Caco-2 (cell line): ENCODE results near the gene ADGRF1. TPM values are rescaled to one million over a fixed set of nuclear protein-coding genes. Genes with fewer than 3 reads are reported as not detected.
"Not testable (repeated sequence)": the region's sequence is repeated elsewhere in the genome, so short reads cannot be mapped to it uniquely, and the experiment has no call there.

Source experiments
- BruUV-seq: library from RNA; stranded (reverse); fragments of 400-500 nt; replicated peaks from 2 replicates; lab custom pipeline; 2021; lab: Mats Ljungman, UMichigan
- CTCF ChIA-PET: fragments of 300-600 bp; sonication (Branson Sonifier 250); formaldehyde crosslinking; loops from one replicate; lab custom pipeline; 2022; ENCODE audit warnings: antibody characterized with exemption; lab: Charles Lee
- POLR2A ChIA-PET: fragments of 300-600 bp; sonication (Branson Sonifier 250); formaldehyde crosslinking; loops from one replicate; lab custom pipeline; 2022; ENCODE audit warnings: antibody characterized with exemption; lab: Charles Lee
- DNase-seq, 2 experiments: peaks; one replicate each; pipeline versions ENCODE4 v3.0.0 to v3.0.0-alpha.2; 2020 to 2022
- H3K27me3 ChIP-seq: replicated peaks from 2 replicates; pipeline ENCODE4 v1.6.0; 2011; ENCODE audit warnings: low read length; ENCODE audit not compliant: control insufficient read depth, insufficient read depth
- H3K36me3 ChIP-seq: 2 replicates; pipeline ENCODE4 v1.5.1; 2011; ENCODE audit warnings: low read length; ENCODE audit not compliant: control insufficient read depth, insufficient read depth
- H3K4me1 ChIP-seq: fragments of 250-450 bp; sonication (Bioruptor Pico); 2 replicates; pipeline ENCODE4 v1.5.1; 2020; ENCODE audit warnings: mild to moderate bottlenecking
- H3K4me3 ChIP-seq: 2 replicates; pipeline ENCODE4 v1.5.1; 2011; ENCODE audit warnings: low read depth, mild to moderate bottlenecking, control low read depth, low read length
- H3K9me3 ChIP-seq: fragments of 250-450 bp; sonication (Bioruptor Pico); 2 replicates; pipeline ENCODE4 v1.5.1; 2020; ENCODE audit warnings: mild to moderate bottlenecking, moderate library complexity
- H3K27ac Mint-ChIP-seq: one replicate; pipeline ENCODE4 v1.8.0; 2022; ENCODE audit warnings: mixed read lengths; ENCODE audit not compliant: unreplicated experiment
- H3K27me3 Mint-ChIP-seq: one replicate; pipeline ENCODE4 v1.8.0; 2022; ENCODE audit warnings: mixed read lengths; ENCODE audit not compliant: insufficient read depth, unreplicated experiment
- H3K36me3 Mint-ChIP-seq: one replicate; pipeline ENCODE4 v1.8.0; 2022; ENCODE audit warnings: mild to moderate bottlenecking, mixed read lengths; ENCODE audit not compliant: insufficient read depth, unreplicated experiment
- H3K4me1 Mint-ChIP-seq: one replicate; pipeline ENCODE4 v1.8.0; 2022; ENCODE audit warnings: low read depth, mixed read lengths; ENCODE audit not compliant: unreplicated experiment
- H3K4me3 Mint-ChIP-seq: one replicate; pipeline ENCODE4 v1.8.0; 2022; ENCODE audit warnings: mild to moderate bottlenecking, moderate library complexity, mixed read lengths; ENCODE audit not compliant: unreplicated experiment
- H3K9me3 Mint-ChIP-seq: one replicate; pipeline ENCODE4 v1.8.0; 2022; ENCODE audit warnings: mixed read lengths; ENCODE audit not compliant: unreplicated experiment
- CTCF ChIP-seq, 2 experiments: fragments of 200-600 bp in 1 of 2; IDR thresholded peaks; 1 replicate in 1 of 2; 2 replicates in 1 of 2; pipeline versions ENCODE4 v1.5.1 to v1.8.0; 2011 to 2022; ENCODE audit warnings: antibody characterized with exemption in 1 of 2, control low read depth in 1 of 2, inconsistent platforms in 1 of 2, low read depth in 1 of 2, low read length in 1 of 2, mild to moderate bottlenecking in 1 of 2, moderate library complexity in 1 of 2; ENCODE audit not compliant: insufficient read depth in 1 of 2, severe bottlenecking in 1 of 2, unreplicated experiment in 1 of 2
- intact Hi-C: fragments of 100-400 bp; cut with micrococcal nuclease; formaldehyde crosslinking; loops from one replicate; pipeline ENCODE4 v1.10.0; 2022; ENCODE audit not compliant: unreplicated experiment
- total RNA-seq: library from RNA; stranded (reverse); gene quantifications from 2 replicates; pipeline ENCODE4 v1.2.3, GENCODE V29; 2022

ADGRF1 gene
- total RNA-seq, 1 experiment from 2014 or later: 0.52 TPM

DNA sequence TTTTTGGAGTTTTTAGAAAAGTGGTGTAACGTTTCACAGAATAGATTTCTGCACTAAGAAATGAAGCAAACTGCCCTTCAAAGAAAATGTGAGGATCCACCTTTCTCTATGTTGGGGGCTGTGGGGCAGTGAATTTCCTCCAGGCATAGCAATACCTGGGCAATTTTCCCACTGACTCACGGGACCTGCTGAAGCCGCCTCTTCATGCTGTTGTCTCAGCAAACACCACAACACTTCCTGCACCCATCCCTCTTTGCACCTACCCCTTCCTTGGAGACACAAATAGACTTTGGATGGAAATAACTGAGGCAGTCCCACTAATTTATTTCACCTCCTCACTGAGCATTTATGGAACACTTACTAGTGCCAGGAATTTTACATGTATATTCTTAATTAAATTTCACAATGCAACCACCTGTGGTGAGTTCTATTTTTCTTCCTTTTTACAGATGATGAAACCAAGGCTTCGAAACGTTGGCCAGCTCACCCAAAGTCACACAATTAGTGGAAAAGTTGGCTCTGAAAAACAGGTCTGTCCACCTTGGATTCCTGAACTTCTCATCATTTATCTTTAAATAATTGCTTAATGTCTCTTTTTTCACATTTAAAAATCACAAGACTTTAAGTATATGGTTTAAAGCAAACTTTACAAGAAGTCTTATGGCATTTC lies 17.2 kb upstream of the ADGRF1 start:
- intact Hi-C loops: no loop called here
- no peak overlapping the region for H3K4me3 Mint-ChIP-seq
- Histone ChIP-seq H3K27me3 (no peaks in the 10 kb centered on the region), H3K36me3 (no peaks in the 10 kb centered on the region; the same call in 1 of the 2 replicates), H3K4me1 (peaks cover 7% of the 10 kb centered on the region; the same call in 1 of the 2 replicates), H3K9me3 (no peaks in the 10 kb centered on the region), H3K4me3 (no peak overlapping the region)
- no TSS peak for BruUV-seq
- H3K27me3 Mint-ChIP-seq: no peaks in the 10 kb centered on the region
- POLR2A ChIA-PET: no interaction called here
- no peaks in the 10 kb centered on the region for H3K36me3 Mint-ChIP-seq
- H3K9me3 Mint-ChIP-seq: no peaks in the 10 kb centered on the region
- H3K27ac Mint-ChIP-seq: no peak overlapping the region
- no peak for DNase-seq
- CTCF ChIA-PET: no interaction called here
- no peak for TF ChIP-seq CTCF (IDR thresholded peaks at IDR 0.05; ENCODE audit: insufficient read depth in 1 of 2, low read depth in 1 of 2, low read length in 1 of 2, severe bottlenecking in 1 of 2, unreplicated experiment in 1 of 2)
- H3K4me1 Mint-ChIP-seq: no peaks in the 10 kb centered on the region

GRCh38 chr6:47057830-47058540 lies 15.9 kb upstream of the ADGRF1 start:
- Histone ChIP-seq H3K4me1 (peaks cover 7% of the 10 kb centered on the region; the same call in 1 of the 2 replicates), H3K9me3 (no peaks in the 10 kb centered on the region), H3K4me3 (no peak overlapping the region), H3K27me3 (no peaks in the 10 kb centered on the region), H3K36me3 (no peaks in the 10 kb centered on the region; the same call in 1 of the 2 replicates)
- H3K9me3 Mint-ChIP-seq: no peaks in the 10 kb centered on the region
- no peak overlapping the region for H3K27ac Mint-ChIP-seq
- no peak for TF ChIP-seq CTCF (IDR thresholded peaks at IDR 0.05; ENCODE audit: insufficient read depth in 1 of 2, low read depth in 1 of 2, low read length in 1 of 2, severe bottlenecking in 1 of 2, unreplicated experiment in 1 of 2)
- no peaks in the 10 kb centered on the region for H3K27me3 Mint-ChIP-seq
- ChIA-PET CTCF (no interaction called here), POLR2A (no interaction called here)
- no peaks in the 10 kb centered on the region for H3K4me1 Mint-ChIP-seq
- no TSS peak for BruUV-seq
- DNase-seq: no peak
- H3K36me3 Mint-ChIP-seq: no peaks in the 10 kb centered on the region
- intact Hi-C loops: no loop called here
- H3K4me3 Mint-ChIP-seq: no peak overlapping the region

DNA sequence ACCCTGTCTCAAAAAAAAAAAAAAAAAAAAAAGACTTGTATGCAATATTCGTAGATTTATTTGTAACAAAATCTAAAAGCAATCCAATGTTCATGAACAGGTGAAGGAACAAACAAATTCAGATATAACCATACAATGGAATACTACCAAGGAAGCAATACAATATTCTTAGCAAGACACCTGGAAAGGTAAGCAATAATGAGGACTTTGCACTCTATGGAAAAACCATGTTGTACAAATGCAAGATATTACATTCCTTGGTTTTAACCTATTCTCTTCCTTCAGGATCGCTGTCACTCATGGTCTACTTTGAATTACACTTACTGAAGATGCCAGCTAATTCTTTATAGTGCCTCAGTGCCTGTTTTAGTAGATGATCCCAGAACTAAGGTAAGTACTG lies 14.7 kb upstream of the ADGRF1 start:
- H3K4me1 ChIP-seq: peaks cover 7% of the 10 kb centered on the region; the same call in 1 of the 2 replicates
- H3K9me3 Mint-ChIP-seq: no peaks in the 10 kb centered on the region
- H3K27ac Mint-ChIP-seq: no peak overlapping the region
- intact Hi-C loops: no loop called here
- BruUV-seq: no TSS peak
- H3K9me3 ChIP-seq: no peaks in the 10 kb centered on the region
- no peak for DNase-seq
- H3K36me3 ChIP-seq: no peaks in the 10 kb centered on the region; the same call in 1 of the 2 replicates
- no peak overlapping the region for H3K4me3 ChIP-seq
- no peak for TF ChIP-seq CTCF (IDR thresholded peaks at IDR 0.05; ENCODE audit: insufficient read depth in 1 of 2, low read depth in 1 of 2, low read length in 1 of 2, severe bottlenecking in 1 of 2, unreplicated experiment in 1 of 2)
- H3K36me3 Mint-ChIP-seq: no peaks in the 10 kb centered on the region
- H3K4me3 Mint-ChIP-seq: no peak overlapping the region
- CTCF ChIA-PET: no interaction called here
- no peaks in the 10 kb centered on the region for H3K4me1 Mint-ChIP-seq
- POLR2A ChIA-PET: no interaction called here
- no peaks in the 10 kb centered on the region for H3K27me3 ChIP-seq
- no peaks in the 10 kb centered on the region for H3K27me3 Mint-ChIP-seq

DNA sequence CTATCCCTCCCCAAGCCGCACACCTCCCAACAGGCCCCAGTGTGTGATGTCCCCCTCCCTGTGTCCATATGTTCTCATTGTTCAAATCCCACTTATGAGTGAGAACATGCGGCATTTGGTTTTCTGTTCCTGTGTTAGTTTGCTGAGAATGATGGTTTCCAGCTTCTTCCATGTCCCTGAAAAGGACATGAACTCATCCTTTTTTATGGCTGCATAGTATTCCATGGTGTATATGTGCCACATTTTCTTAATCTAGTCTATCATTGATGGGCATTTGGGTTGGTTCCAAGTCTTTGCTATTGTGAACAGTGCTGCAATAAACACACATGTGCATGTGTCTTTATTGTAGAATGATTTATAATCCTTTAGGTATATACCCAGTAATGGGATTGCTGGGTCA lies 12.2 kb upstream of the ADGRF1 start:
- H3K4me1 Mint-ChIP-seq, H3K27ac Mint-ChIP-seq, DNase-seq, CTCF ChIA-PET, H3K36me3 ChIP-seq, H3K36me3 Mint-ChIP-seq, H3K4me3 ChIP-seq, H3K4me3 Mint-ChIP-seq, H3K27me3 ChIP-seq, H3K4me1 ChIP-seq, H3K9me3 ChIP-seq, H3K27me3 Mint-ChIP-seq, BruUV-seq, POLR2A ChIA-PET, intact Hi-C loops, H3K9me3 Mint-ChIP-seq: not testable (repeated sequence)
